Large intestine (tissue), 3 donors: ENCODE measurements around the gene PATJ. TPM values are rescaled to one million over a fixed set of nuclear protein-coding genes. Genes with fewer than 3 reads are reported as not detected.
"Not testable (repeated sequence)": the region's sequence is repeated elsewhere in the genome, so short reads cannot be mapped to it uniquely, and the experiment has no call there.

Experiments
- DNase-seq, 2 donors: peaks; one replicate each; pipeline versions ENCODE4 v3.0.0 to v3.0.0-alpha.2; 2013
- H3K27ac ChIP-seq: one replicate; pipeline ENCODE4 v1.5.1; 2013; ENCODE audit warnings: low read length
- H3K27me3 ChIP-seq: 2 replicates; pipeline ENCODE4 v1.6.1; 2013; ENCODE audit warnings: low read length; ENCODE audit not compliant: control insufficient read depth, insufficient read depth
- H3K36me3 ChIP-seq: 2 replicates; pipeline ENCODE4 v1.6.1; 2013; ENCODE audit warnings: low read length; ENCODE audit not compliant: control insufficient read depth, insufficient read depth
- H3K4me1 ChIP-seq: one replicate; pipeline ENCODE4 v1.6.1; 2013; ENCODE audit warnings: low read length; ENCODE audit not compliant: control insufficient read depth, insufficient read depth
- H3K4me3 ChIP-seq: one replicate; pipeline ENCODE4 v1.5.1; 2013; ENCODE audit warnings: low read length
- H3K9me3 ChIP-seq: one replicate; pipeline ENCODE4 v1.6.1; 2013; ENCODE audit warnings: mild to moderate bottlenecking, low read depth, low read length, moderate library complexity; ENCODE audit not compliant: control insufficient read depth
- WGBS: methylation state at CpG from one replicate; pipeline ENCODE4 v1.1.5; 2013; ENCODE audit warnings: low lambda C conversion rate; ENCODE audit not compliant: insufficient coverage; 5-methylcytosine and 5-hydroxymethylcytosine counted together
- polyA plus RNA-seq: library from polyadenylated mRNA; unstranded; fragments of 120-200 nt; gene quantifications from one replicate; pipeline ENCODE4 v1.2.1, GENCODE V29; 2013

Gene PATJ
- polyA plus RNA-seq, 1 donor, result 33.0 TPM

GRCh38 chr1:61818992-61819391, 76.7 kb downstream of the PATJ start:
- 60% methylated on average over 1 of the region's 1 CpG for WGBS
- no peak for DNase-seq
- H3K9me3 ChIP-seq, result no peaks in the 10 kb centered on the region
- H3K4me3 ChIP-seq, result no peak overlapping the region
- no peak overlapping the region for H3K27ac ChIP-seq
- no peaks in the 10 kb centered on the region for H3K4me1 ChIP-seq
- peaks cover 36% of the 10 kb centered on the region for H3K36me3 ChIP-seq
- no peaks in the 10 kb centered on the region for H3K27me3 ChIP-seq

- Histone ChIP-seq H3K27me3 (no peaks in the 10 kb centered on the region), H3K4me1 (no peaks in the 10 kb centered on the region), H3K9me3 (no peaks in the 10 kb centered on the region), H3K27ac (no peak overlapping the region), H3K36me3 (peaks cover 40% of the 10 kb centered on the region), H3K4me3 (no peak overlapping the region)
- DNase-seq, result no peak
- no CpG with 5 or more reads among the region's 9 CpGs for WGBS
Measured at GRCh38 chr1:61819421-61819820, 77.1 kb downstream of the PATJ start.

- no peaks in the 10 kb centered on the region for H3K9me3 ChIP-seq
- DNase-seq, result no peak
- H3K4me1 ChIP-seq, result no peaks in the 10 kb centered on the region
- H3K27me3 ChIP-seq, result no peaks in the 10 kb centered on the region
- peaks cover 36% of the 10 kb centered on the region for H3K36me3 ChIP-seq
- no peak overlapping the region for H3K4me3 ChIP-seq
- no peak overlapping the region for H3K27ac ChIP-seq
- no CpG with 5 or more reads among the region's 1 CpG for WGBS
Measured at GRCh38 chr1:61825393-61825792, 83.1 kb downstream of the PATJ start.

DNA sequence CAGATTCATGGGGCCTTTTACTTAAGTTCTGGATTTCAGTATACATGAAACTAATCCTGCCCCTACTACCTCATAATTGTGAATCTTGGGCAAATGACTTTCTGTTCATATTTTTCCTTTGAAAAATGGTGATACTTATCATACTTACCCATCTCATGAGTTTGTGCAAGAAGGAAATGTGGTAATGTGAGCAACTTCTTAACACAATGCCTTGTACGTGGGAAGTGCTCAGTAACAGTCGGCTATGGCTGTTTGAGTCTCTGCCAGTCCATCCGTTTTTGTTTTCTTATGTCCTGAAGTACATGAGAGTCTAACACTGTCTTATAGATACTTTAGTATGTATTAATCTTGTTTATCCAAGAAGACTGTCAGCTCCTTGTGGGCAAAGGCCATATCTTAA, 86.5 kb downstream of the PATJ start:
- DNase-seq, result no peak
- Histone ChIP-seq H3K9me3 (no peaks in the 10 kb centered on the region), H3K27ac (no peak overlapping the region), H3K4me3 (no peak overlapping the region), H3K36me3 (peaks cover 26% of the 10 kb centered on the region), H3K4me1 (no peaks in the 10 kb centered on the region), H3K27me3 (no peaks in the 10 kb centered on the region)
- no CpG with 5 or more reads among the region's 3 CpGs for WGBS

DNA sequence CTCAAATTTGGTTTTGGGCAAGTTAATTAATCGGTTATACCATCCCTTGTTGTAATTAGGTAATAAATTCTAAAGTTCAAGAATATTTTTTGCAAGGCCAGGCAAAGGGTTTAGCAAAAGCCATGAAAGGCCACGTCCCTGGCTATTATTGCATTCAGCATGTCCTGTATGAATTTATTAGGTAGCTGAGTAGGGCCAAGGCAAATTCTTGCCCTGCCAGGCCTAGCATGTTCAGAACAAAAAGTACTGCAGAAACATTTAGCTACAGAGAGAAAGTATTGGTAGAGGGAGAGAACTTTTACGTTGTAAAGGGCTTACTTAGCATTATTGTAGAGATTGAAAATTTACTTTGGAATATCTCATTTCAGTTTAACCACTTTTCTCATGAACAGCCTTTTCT, 94.4 kb downstream of the PATJ start:
- no peaks in the 10 kb centered on the region for H3K9me3 ChIP-seq
- no peaks in the 10 kb centered on the region for H3K27me3 ChIP-seq
- H3K36me3 ChIP-seq, result peaks cover 7% of the 10 kb centered on the region
- H3K4me1 ChIP-seq, result no peaks in the 10 kb centered on the region
- no peak overlapping the region for H3K27ac ChIP-seq
- no peak overlapping the region for H3K4me3 ChIP-seq
- no peak for DNase-seq
- 100% methylated on average over 1 of the region's 3 CpGs for WGBS

- H3K27ac ChIP-seq, DNase-seq, H3K4me1 ChIP-seq, H3K4me3 ChIP-seq, H3K27me3 ChIP-seq, H3K36me3 ChIP-seq, H3K9me3 ChIP-seq: not testable (repeated sequence)
- WGBS, result no CpG with 5 or more reads among the region's 6 CpGs
Measured at GRCh38 chr1:61837607-61838006, 95.3 kb downstream of the PATJ start.

GRCh38 chr1:61839679-61840078, 97.4 kb downstream of the PATJ start:
- H3K4me3 ChIP-seq, result no peak overlapping the region
- no peaks in the 10 kb centered on the region for H3K4me1 ChIP-seq
- no peaks in the 10 kb centered on the region for H3K9me3 ChIP-seq
- 92% methylated on average over 2 of the region's 2 CpGs for WGBS
- no peaks in the 10 kb centered on the region for H3K27me3 ChIP-seq
- DNase-seq, result no peak
- H3K27ac ChIP-seq, result no peak overlapping the region
- H3K36me3 ChIP-seq, result peaks cover 3% of the 10 kb centered on the region

DNA sequence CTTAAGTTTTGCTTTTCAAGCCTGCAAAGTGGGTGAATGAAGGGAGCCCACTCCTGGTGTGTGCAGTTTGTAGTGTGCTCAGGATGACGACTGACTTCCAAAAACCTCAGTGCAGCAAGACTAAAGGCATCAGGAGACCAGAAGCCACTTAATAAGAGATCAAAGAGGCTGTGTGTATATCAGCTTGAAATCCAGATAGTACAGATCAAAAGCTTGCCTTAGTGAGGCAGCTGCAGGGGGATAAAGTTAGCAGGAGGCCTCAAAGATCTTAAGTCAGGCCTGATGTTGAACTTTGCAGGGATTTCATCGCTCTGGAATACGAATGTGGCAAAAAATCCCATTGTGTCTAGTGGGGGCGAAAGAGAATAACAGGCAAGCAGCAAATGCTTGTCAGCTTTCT, 99.8 kb downstream of the PATJ start:
- DNase-seq, result no peak
- H3K9me3 ChIP-seq, result no peaks in the 10 kb centered on the region
- no peak overlapping the region for H3K27ac ChIP-seq
- peaks cover 9% of the 10 kb centered on the region for H3K36me3 ChIP-seq
- no peaks in the 10 kb centered on the region for H3K27me3 ChIP-seq
- no peaks in the 10 kb centered on the region for H3K4me1 ChIP-seq
- no CpG with 5 or more reads among the region's 4 CpGs for WGBS
- H3K4me3 ChIP-seq, result no peak overlapping the region

DNA sequence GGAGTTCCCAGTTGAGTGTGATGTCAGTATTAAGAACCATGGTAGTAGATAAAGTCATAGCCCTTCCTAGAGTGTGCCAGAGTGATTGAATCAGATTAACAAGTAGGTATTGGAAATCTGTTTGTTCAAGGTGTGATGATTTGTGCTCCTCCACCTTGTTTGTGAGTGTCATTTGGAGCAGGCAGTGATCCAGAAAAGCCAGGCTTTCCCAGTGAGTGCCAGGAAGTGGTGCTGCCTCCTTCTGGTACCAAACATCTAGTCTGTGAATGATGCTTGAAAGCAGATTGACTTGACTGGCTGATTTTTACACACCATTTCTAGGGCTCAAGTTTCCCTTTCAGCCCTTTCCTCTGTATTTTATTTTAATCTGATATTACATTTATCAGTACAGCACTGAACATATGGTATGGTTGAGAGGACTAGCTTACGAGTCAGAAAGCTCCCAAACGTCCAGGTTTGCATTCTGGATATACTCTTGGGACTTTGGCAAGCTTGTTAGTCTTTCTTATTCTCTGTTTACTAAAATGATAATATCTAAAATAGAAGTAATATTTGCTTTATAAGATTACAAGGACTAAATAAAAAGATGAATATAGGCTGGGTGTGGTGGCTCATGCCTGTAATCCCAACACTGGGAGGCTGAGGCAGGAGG, 100.7 kb downstream of the PATJ start:
- 80% methylated on average over 1 of the region's 2 CpGs for WGBS

DNA sequence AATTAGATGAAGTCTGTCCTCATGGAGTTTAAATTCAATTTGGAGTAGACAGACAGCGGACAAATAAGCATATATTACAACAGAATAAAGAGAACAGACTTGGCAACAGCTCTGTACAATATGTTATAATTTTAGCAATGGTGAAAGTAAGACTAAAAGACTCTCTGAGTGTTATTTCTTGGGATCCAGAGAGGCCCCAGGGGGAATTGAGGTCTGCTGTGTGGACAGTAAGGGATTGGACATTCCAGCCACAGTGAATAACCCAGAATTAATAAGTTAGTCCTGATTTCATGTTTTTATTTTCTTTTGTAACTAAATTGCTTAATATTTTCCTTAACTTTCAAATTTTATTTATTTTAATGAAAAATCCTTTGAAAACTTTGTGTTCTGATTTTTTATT, 101.7 kb downstream of the PATJ start:
- Histone ChIP-seq H3K4me3 (no peak overlapping the region), H3K4me1 (no peaks in the 10 kb centered on the region), H3K27me3 (no peaks in the 10 kb centered on the region), H3K9me3 (no peaks in the 10 kb centered on the region), H3K27ac (no peak overlapping the region), H3K36me3 (peaks cover 9% of the 10 kb centered on the region)
- DNase-seq, result no peak
- no CpG with 5 or more reads among the region's 1 CpG for WGBS

More for the DNA sequence above, 100.7 kb downstream of the PATJ start:
- DNase-seq, result no peak
- Histone ChIP-seq H3K36me3 (peaks cover 9% of the 10 kb centered on the region), H3K27ac (no peak overlapping the region), H3K4me3 (no peak overlapping the region), H3K9me3 (no peaks in the 10 kb centered on the region), H3K27me3 (no peaks in the 10 kb centered on the region), H3K4me1 (no peaks in the 10 kb centered on the region)

GRCh38 chr1:61844664-61845063, 102.4 kb downstream of the PATJ start:
- not testable (repeated sequence) for H3K27me3 ChIP-seq, H3K4me3 ChIP-seq, H3K36me3 ChIP-seq, H3K27ac ChIP-seq, H3K9me3 ChIP-seq, H3K4me1 ChIP-seq, DNase-seq
- no CpG with 5 or more reads among the region's 2 CpGs for WGBS
